Neuronal stem cell (in vitro differentiated cells): ENCODE measurements around the gene UHRF2.
"Not testable (repeated sequence)": the region's sequence is repeated elsewhere in the genome, so short reads cannot be mapped to it uniquely, and the experiment has no call there.

Experiments
- DNase-seq: peaks from one replicate; pipeline ENCODE4 v3.0.0-alpha.2; 2013; ENCODE audit warnings: low spot score
- H2AFZ ChIP-seq: one replicate; pipeline ENCODE4 v1.6.1; 2013; ENCODE audit warnings: mild to moderate bottlenecking, low read length, inconsistent platforms
- H2AK5ac ChIP-seq: 2 replicates; pipeline ENCODE4 v1.6.1; 2013; ENCODE audit warnings: low read depth, mild to moderate bottlenecking, inconsistent platforms, low read length, moderate library complexity, mixed read lengths
- H2BK120ac ChIP-seq: 2 replicates; pipeline ENCODE4 v1.6.1; 2013; ENCODE audit warnings: low read depth, mild to moderate bottlenecking, inconsistent platforms, low read length, moderate library complexity, mixed read lengths
- H2BK12ac ChIP-seq: one replicate; pipeline ENCODE4 v1.6.1; 2013; ENCODE audit warnings: low read length, inconsistent platforms
- H2BK15ac ChIP-seq: 2 replicates; pipeline ENCODE4 v1.6.1; 2013; ENCODE audit warnings: mild to moderate bottlenecking, low read length, inconsistent platforms, mixed read lengths
- H2BK5ac ChIP-seq: one replicate; pipeline ENCODE4 v1.6.1; 2013; ENCODE audit warnings: inconsistent platforms, mild to moderate bottlenecking, low read length, moderate library complexity
- H3K14ac ChIP-seq: one replicate; pipeline ENCODE4 v1.6.1; 2013; ENCODE audit warnings: low read length, inconsistent platforms
- H3K18ac ChIP-seq: 2 replicates; pipeline ENCODE4 v1.6.1; 2013; ENCODE audit warnings: low read length, inconsistent platforms
- H3K23ac ChIP-seq: 2 replicates; pipeline ENCODE4 v1.6.1; 2013; ENCODE audit warnings: low read depth, mild to moderate bottlenecking, mixed read lengths, low read length, inconsistent platforms; ENCODE audit not compliant: poor library complexity
- H3K27ac ChIP-seq: replicated peaks from 3 replicates; pipeline ENCODE4 v1.5.1; 2013; ENCODE audit warnings: low read length, inconsistent platforms
- H3K27me3 ChIP-seq, 3 experiments: 2 replicates each; pipeline ENCODE4 v1.6.1; 2013; ENCODE audit warnings: low read length in 3 of 3, mild to moderate bottlenecking in 2 of 3, inconsistent platforms in 1 of 3, low read depth in 1 of 3, mixed read lengths in 1 of 3, moderate library complexity in 1 of 3; ENCODE audit not compliant: control insufficient read depth in 3 of 3, insufficient read depth in 3 of 3
- H3K36me3 ChIP-seq, 2 donors: replicated peaks in 1 of 2; 2 replicates each; pipeline ENCODE4 v1.6.1; 2013; ENCODE audit warnings: low read length in 2 of 2; ENCODE audit not compliant: control insufficient read depth in 2 of 2, insufficient read depth in 2 of 2
- H3K4ac ChIP-seq: 2 replicates; pipeline ENCODE4 v1.6.1; 2013; ENCODE audit warnings: inconsistent platforms, mild to moderate bottlenecking, low read length, moderate library complexity
- H3K4me1 ChIP-seq, 2 donors: 1 replicate in 1 of 2; 2 replicates in 1 of 2; pipeline ENCODE4 v1.6.1; 2013; ENCODE audit warnings: low read length in 2 of 2, low read depth in 1 of 2; ENCODE audit not compliant: control insufficient read depth in 2 of 2, insufficient read depth in 1 of 2
- H3K4me2 ChIP-seq: one replicate; pipeline ENCODE4 v1.6.1; 2013; ENCODE audit warnings: mild to moderate bottlenecking, low read length, inconsistent platforms; ENCODE audit not compliant: insufficient read depth, poor library complexity, severe bottlenecking
- H3K4me3 ChIP-seq, 2 donors: 2 replicates each; pipeline ENCODE4 v1.5.1; 2013; ENCODE audit warnings: low read length in 2 of 2, mild to moderate bottlenecking in 2 of 2, inconsistent platforms in 1 of 2, moderate library complexity in 1 of 2
- H3K79me1 ChIP-seq: one replicate; pipeline ENCODE4 v1.6.1; 2013; ENCODE audit warnings: low read depth, mild to moderate bottlenecking, inconsistent platforms, low read length, moderate library complexity
- H3K9ac ChIP-seq: one replicate; pipeline ENCODE4 v1.6.1; 2013; ENCODE audit warnings: mild to moderate bottlenecking, low read depth, low read length, inconsistent platforms; ENCODE audit not compliant: poor library complexity
- H3K9me3 ChIP-seq, 2 donors: replicated peaks in 1 of 2; 2 replicates each; pipeline versions ENCODE3 to v1.6.1; 2013; ENCODE audit warnings: low read length in 2 of 2, mild to moderate bottlenecking in 2 of 2, inconsistent platforms in 1 of 2, low read depth in 1 of 2, mixed read lengths in 1 of 2, moderate library complexity in 1 of 2; ENCODE audit not compliant: control insufficient read depth in 2 of 2, insufficient read depth in 1 of 2
- H4K8ac ChIP-seq: one replicate; pipeline ENCODE4 v1.6.1; 2013; ENCODE audit warnings: low read depth, mild to moderate bottlenecking, inconsistent platforms, low read length, moderate library complexity
- H4K91ac ChIP-seq: one replicate; pipeline ENCODE4 v1.6.1; 2013; ENCODE audit warnings: low read length, low read depth, mild to moderate bottlenecking, inconsistent platforms; ENCODE audit not compliant: poor library complexity
- WGBS, 2 donors: extraction: QIAGEN DNeasy Blood & Tissue Kit; methylation state at CpG; one replicate each; pipeline ENCODE4 v1.1.7; 2013; ENCODE audit warnings: missing lambda C conversion rate in 2 of 2, mixed read lengths in 1 of 2; ENCODE audit not compliant: insufficient read length in 2 of 2, insufficient replicate concordance in 1 of 2; ENCODE audit errors: extremely low coverage in 2 of 2; 5-methylcytosine and 5-hydroxymethylcytosine counted together

Gene UHRF2

DNA sequence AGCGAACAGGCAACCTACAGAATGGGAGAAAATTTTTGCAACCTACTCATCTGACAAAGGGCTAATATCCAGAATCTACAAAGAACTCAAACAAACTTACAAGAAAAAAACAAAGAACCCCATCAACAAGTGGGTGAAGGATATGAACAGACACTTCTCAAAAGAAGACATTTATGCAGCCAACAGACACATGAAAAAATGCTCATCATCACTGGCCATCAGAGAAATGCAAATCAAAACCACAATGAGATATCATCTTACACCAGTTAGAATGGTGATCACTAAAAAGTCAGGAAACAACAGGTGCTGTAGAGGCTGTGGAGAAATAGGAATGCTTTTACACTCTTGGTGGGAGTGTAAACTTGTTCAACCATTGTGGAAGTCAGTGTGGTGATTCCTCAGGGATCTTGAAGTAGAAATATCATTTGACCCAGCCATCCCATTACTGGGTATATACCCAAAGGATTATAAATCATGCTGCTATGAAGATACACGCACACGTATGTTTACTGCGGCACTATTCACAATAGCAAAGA is 31.5 kb upstream of the UHRF2 start:
- H3K9me3 ChIP-seq, H3K9ac ChIP-seq: not testable (repeated sequence)

DNA sequence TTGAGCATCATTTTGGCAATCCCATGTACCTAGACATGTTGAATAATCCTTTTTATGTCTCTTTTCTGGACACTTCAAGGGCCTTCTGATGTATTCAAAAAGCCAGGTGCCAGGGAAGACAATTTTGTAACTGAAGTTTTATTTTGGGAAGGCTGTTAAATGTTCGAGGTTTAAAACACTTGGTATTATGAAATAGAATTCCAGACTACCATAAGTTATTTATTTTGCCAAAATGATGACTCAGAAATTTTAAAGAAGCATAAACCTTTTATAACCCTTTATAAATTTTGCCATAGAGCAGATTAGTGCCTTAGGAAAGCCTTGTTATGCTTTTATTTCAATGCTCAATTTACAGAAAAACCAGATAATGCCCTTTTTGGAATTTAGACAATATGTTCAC is 30.3 kb upstream of the UHRF2 start:
- H3K36me3 ChIP-seq, result no peaks in the 10 kb centered on the region

More for the DNA sequence above, 31.5 kb upstream of the UHRF2 start:
- H3K79me1 ChIP-seq, H3K36me3 ChIP-seq, H4K91ac ChIP-seq, H3K4ac ChIP-seq, H2BK12ac ChIP-seq, H3K27ac ChIP-seq, H2AFZ ChIP-seq, H3K27me3 ChIP-seq, H2AK5ac ChIP-seq, H3K23ac ChIP-seq, H3K14ac ChIP-seq, H3K4me1 ChIP-seq, H4K8ac ChIP-seq, H3K4me2 ChIP-seq, H2BK15ac ChIP-seq, DNase-seq, H3K18ac ChIP-seq, H2BK120ac ChIP-seq, H2BK5ac ChIP-seq, H3K4me3 ChIP-seq: not testable (repeated sequence)
- WGBS, 2 donors, result no CpG with 5 or more reads among the region's 4 CpGs

DNA sequence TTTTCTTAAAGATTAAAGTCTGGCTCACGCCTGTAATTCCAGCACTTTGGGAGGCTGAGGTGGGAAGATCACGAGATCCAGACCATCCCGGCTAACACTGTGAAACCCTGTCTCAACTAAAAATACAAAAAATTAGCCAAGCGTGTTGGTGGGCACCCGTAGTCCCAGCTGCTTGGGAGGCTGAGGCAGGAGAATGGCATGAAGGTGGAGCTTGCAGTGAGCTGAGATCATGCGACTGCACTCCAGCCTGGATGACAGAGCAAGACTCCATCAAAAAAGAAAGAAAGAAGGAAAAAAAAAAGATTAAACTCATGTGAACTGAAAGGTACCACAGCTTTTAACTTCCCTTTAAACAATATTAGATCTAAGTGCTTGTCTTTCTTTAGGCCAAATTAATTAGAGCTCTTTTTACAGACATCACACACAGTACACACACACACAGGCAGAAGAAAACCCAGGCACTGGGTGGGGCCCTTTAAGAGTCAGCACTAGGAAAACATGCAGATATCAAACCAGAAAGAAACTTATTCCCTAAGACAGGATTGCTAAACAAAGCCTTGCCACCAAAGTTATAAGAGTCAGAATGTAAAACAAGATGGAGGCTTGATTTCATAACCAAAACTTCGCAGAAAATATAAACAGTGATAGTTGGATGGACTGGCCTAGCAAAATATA is 29.3 kb upstream of the UHRF2 start:
- no peak overlapping the region for H3K18ac ChIP-seq
- no peak overlapping the region for H3K9ac ChIP-seq
- no peak overlapping the region for H2AFZ ChIP-seq
- no peak overlapping the region for H4K8ac ChIP-seq
- no peak overlapping the region for H2BK15ac ChIP-seq
- H3K23ac ChIP-seq, result no peak overlapping the region
- H3K4me1 ChIP-seq, result no peaks in the 10 kb centered on the region
- H3K79me1 ChIP-seq, result no peaks in the 10 kb centered on the region
- H2AK5ac ChIP-seq, result no peak overlapping the region
- H3K4me3 ChIP-seq, result no peak overlapping the region
- no peaks in the 10 kb centered on the region for H3K27me3 ChIP-seq
- no peak overlapping the region for H2BK12ac ChIP-seq
- H3K4ac ChIP-seq, result no peak overlapping the region
- H3K9me3 ChIP-seq, result no peaks in the 10 kb centered on the region
- no peak overlapping the region for H4K91ac ChIP-seq
- no CpG with 5 or more reads among the region's 7 CpGs for WGBS, 2 donors
- H3K36me3 ChIP-seq, result no peaks in the 10 kb centered on the region
- no peak overlapping the region for H3K4me2 ChIP-seq
- H2BK120ac ChIP-seq, result no peak overlapping the region
- no peak for DNase-seq
- no peak overlapping the region for H3K14ac ChIP-seq
- H3K27ac ChIP-seq, result no peak overlapping the region
- H2BK5ac ChIP-seq, result no peak overlapping the region

More for the DNA sequence above, 30.3 kb upstream of the UHRF2 start:
- WGBS, 2 donors, result no CpG with 5 or more reads among the region's 1 CpG
- H3K4me1 ChIP-seq, result no peaks in the 10 kb centered on the region
- no peak overlapping the region for H3K4ac ChIP-seq
- H3K23ac ChIP-seq, result no peak overlapping the region
- no peaks in the 10 kb centered on the region for H3K79me1 ChIP-seq
- H2AK5ac ChIP-seq, result no peak overlapping the region
- H3K4me2 ChIP-seq, result no peak overlapping the region
- H2BK120ac ChIP-seq, result no peak overlapping the region
- no peak overlapping the region for H3K14ac ChIP-seq
- DNase-seq, result no peak
- H4K91ac ChIP-seq, result no peak overlapping the region
- no peaks in the 10 kb centered on the region for H3K27me3 ChIP-seq
- H2BK5ac ChIP-seq, result no peak overlapping the region
- H3K9me3 ChIP-seq, result no peaks in the 10 kb centered on the region
- no peak overlapping the region for H2AFZ ChIP-seq
- no peak overlapping the region for H3K27ac ChIP-seq
- no peak overlapping the region for H3K4me3 ChIP-seq
- H4K8ac ChIP-seq, result no peak overlapping the region
- no peak overlapping the region for H3K18ac ChIP-seq
- H2BK15ac ChIP-seq, result no peak overlapping the region
- no peak overlapping the region for H3K9ac ChIP-seq
- H2BK12ac ChIP-seq, result no peak overlapping the region

DNA sequence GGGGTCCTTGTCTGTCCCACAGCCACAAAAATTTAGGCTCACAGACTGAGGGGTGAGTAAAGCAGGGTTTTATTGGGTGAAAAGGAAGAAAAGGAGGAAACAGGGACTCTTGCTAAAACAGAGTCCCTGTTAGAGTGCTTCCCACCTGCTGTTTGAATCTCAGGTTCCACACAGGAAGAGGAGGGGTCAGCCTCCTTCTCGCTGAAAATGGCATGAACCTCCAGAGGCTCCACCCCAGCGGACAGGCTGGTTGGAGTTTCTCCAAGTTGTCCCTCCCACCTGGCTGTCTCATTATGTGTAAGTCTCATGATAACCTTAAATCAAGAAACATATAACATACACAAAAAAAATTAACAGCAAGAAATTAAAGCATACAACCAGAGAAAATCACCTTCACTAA is 28.3 kb upstream of the UHRF2 start:
- Histone ChIP-seq H3K18ac (no peak overlapping the region), H4K91ac (no peak overlapping the region), H3K4me1 (no peaks in the 10 kb centered on the region), H3K4me3 (no peak overlapping the region), H2BK120ac (no peak overlapping the region), H2AK5ac (no peak overlapping the region), H3K9me3 (no peaks in the 10 kb centered on the region), H3K9ac (no peak overlapping the region), H3K4ac (no peak overlapping the region), H3K14ac (no peak overlapping the region), H3K23ac (no peak overlapping the region), H3K4me2 (no peak overlapping the region), H3K36me3 (no peaks in the 10 kb centered on the region), H3K27me3 (no peaks in the 10 kb centered on the region), H3K79me1 (no peaks in the 10 kb centered on the region), H2BK12ac (no peak overlapping the region), H2BK5ac (no peak overlapping the region), H4K8ac (no peak overlapping the region), H2BK15ac (no peak overlapping the region), H3K27ac (no peak overlapping the region), H2AFZ (peak overlapping the region; percentile 35)
- no peak for DNase-seq
- WGBS, 2 donors, result no CpG with 5 or more reads among the region's 2 CpGs
